Measurements from ENCODE around the gene ZNF25. TPM values are rescaled to one million over a fixed set of nuclear protein-coding genes. Genes with fewer than 3 reads are reported as not detected.

Gene ZNF25
- total RNA-seq, 2 experiments from 2014 or later, result 4.2 to 5.5 TPM

Other genes starting within 250 kb of the ZNF25 start
- 1 to 10 TPM; 5.4 to 5.5 TPM for gene ZNF248, start 119.0 kb downstream of the ZNF25 start, total RNA-seq
- gene ZNF33A, start 34.0 kb upstream of the ZNF25 start, total RNA-seq, result 10 to 100 TPM; 17.6 to 18.1 TPM
- 10 to 100 TPM; 19.0 to 19.2 TPM for gene ZNF37A, start 117.7 kb upstream of the ZNF25 start, total RNA-seq

All from activated naive CD8-positive, alpha-beta T cell treated with anti-CD3 and anti-CD28 coated beads for 36 hours (primary cell).